NB4 (cell line): ENCODE measurements around the gene ZNF559.

Source experiments
- POLR2A ChIP-seq: IDR thresholded peaks from 2 replicates; pipeline ENCODE4 v1.6.1; 2011; ENCODE audit warnings: mild to moderate bottlenecking; ENCODE audit not compliant: insufficient read length; ENCODE audit errors: extremely low read depth
- TF ChIP-seq, protein P1 (sequence below): IDR thresholded peaks from one replicate; pipeline ENCODE4 v1.5.1; 2012; ENCODE audit warnings: low read depth, low read length
- TF ChIP-seq, protein P2 (sequence below): IDR thresholded peaks from 2 replicates; pipeline ENCODE4 v1.6.1; 2011; ENCODE audit warnings: low read depth, low read length

DNA sequence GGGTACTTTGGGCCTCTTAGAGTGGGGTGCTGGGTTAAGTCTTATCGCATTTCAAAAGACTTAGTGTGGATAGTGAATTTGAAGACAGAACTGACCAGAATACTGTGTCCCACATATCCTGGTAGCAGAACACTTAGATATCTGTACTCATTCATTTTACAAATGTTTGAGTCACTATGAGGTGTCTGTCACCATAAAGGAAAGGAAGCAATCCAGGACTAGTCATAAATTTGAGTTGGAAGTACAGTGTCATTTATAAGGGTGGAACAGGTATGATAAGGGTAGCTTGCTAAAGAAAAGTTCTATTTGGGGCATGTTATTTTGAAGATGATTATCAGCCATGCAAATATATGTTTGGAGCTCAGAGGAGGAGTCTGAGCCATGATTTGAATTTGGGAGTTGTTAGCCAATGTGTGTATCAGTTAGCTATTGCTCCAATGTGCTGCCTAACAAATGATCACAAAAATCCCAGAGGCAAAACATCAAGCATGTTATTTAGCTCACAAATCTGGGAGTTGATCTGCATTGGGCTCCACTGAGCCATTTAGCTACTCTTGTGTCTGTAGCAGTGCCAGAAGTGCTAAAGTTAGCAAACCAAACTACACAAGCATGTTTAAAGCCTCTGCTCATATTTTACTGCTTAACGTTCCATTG is 34.6 kb upstream of the ZNF559 start:
- TF ChIP-seq POLR2A = no peak
- TF ChIP-seq, protein P1, sequence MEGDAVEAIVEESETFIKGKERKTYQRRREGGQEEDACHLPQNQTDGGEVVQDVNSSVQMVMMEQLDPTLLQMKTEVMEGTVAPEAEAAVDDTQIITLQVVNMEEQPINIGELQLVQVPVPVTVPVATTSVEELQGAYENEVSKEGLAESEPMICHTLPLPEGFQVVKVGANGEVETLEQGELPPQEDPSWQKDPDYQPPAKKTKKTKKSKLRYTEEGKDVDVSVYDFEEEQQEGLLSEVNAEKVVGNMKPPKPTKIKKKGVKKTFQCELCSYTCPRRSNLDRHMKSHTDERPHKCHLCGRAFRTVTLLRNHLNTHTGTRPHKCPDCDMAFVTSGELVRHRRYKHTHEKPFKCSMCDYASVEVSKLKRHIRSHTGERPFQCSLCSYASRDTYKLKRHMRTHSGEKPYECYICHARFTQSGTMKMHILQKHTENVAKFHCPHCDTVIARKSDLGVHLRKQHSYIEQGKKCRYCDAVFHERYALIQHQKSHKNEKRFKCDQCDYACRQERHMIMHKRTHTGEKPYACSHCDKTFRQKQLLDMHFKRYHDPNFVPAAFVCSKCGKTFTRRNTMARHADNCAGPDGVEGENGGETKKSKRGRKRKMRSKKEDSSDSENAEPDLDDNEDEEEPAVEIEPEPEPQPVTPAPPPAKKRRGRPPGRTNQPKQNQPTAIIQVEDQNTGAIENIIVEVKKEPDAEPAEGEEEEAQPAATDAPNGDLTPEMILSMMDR = no peak
- TF ChIP-seq, protein P2, sequence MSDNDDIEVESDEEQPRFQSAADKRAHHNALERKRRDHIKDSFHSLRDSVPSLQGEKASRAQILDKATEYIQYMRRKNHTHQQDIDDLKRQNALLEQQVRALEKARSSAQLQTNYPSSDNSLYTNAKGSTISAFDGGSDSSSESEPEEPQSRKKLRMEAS = no peak
